Loucy (cell line): Measurements from ENCODE around the gene CACNB2.

ENCODE experiments used
- H2AFZ ChIP-seq: fragments of 200-600 bp; sonication (generic); 2 replicates; pipeline ENCODE4 v1.6.0; 2016; ENCODE audit warnings: antibody characterized with exemption, mild to moderate bottlenecking, low read length, moderate library complexity
- H3F3A ChIP-seq: fragments of 200-600 bp; 2 replicates; pipeline ENCODE4 v1.6.0; 2016; ENCODE audit warnings: antibody characterized with exemption, low read depth, mild to moderate bottlenecking
- H3K27me3 ChIP-seq: fragments of 200-600 bp; sonication (generic); 2 replicates; pipeline ENCODE4 v1.6.1; 2014; ENCODE audit warnings: low read length, mild to moderate bottlenecking; ENCODE audit not compliant: insufficient read depth, poor library complexity, severe bottlenecking
- H3K36me3 ChIP-seq: fragments of 200-600 bp; sonication (generic); 2 replicates; pipeline ENCODE4 v1.6.1; 2016; ENCODE audit warnings: low read length; ENCODE audit not compliant: insufficient read depth
- H3K4me1 ChIP-seq: fragments of 200-600 bp; sonication (generic); 2 replicates; pipeline ENCODE4 v1.5.1; 2014; ENCODE audit warnings: low read length, mild to moderate bottlenecking; ENCODE audit not compliant: insufficient read depth, poor library complexity, severe bottlenecking
- H3K4me2 ChIP-seq: fragments of 200-600 bp; sonication (generic); 2 replicates; pipeline ENCODE4 v1.6.0; 2014; ENCODE audit warnings: antibody characterized with exemption, low read length, low read depth, mild to moderate bottlenecking; ENCODE audit not compliant: poor library complexity, severe bottlenecking
- H3K4me3 ChIP-seq: fragments of 200-600 bp; sonication (generic); 2 replicates; pipeline ENCODE4 v1.5.1; 2014; ENCODE audit warnings: low read length, mild to moderate bottlenecking, mixed read lengths; ENCODE audit not compliant: poor library complexity, severe bottlenecking
- H3K79me2 ChIP-seq: fragments of 200-600 bp; sonication (generic); 2 replicates; pipeline ENCODE4 v1.6.1; 2014; ENCODE audit warnings: low read length; ENCODE audit not compliant: insufficient read depth
- H3K9ac ChIP-seq: fragments of 200-600 bp; sonication (generic); 2 replicates; pipeline ENCODE4 v1.6.0; 2014; ENCODE audit warnings: mild to moderate bottlenecking, low read depth, low read length, moderate library complexity; ENCODE audit not compliant: poor library complexity, severe bottlenecking
- H3K9me2 ChIP-seq: fragments of 200-600 bp; sonication (generic); replicated peaks from 2 replicates; pipeline ENCODE4 v1.6.1; 2016; ENCODE audit warnings: low read depth, low read length, mixed read lengths
- H3K9me3 ChIP-seq: fragments of 200-600 bp; sonication (generic); 2 replicates; pipeline ENCODE4 v1.6.1; 2014; ENCODE audit warnings: mild to moderate bottlenecking, antibody characterized with exemption, low read length, low read depth; ENCODE audit not compliant: insufficient read depth
- H4K20me1 ChIP-seq: fragments of 200-600 bp; sonication (generic); 2 replicates; pipeline ENCODE4 v1.6.0; 2014; ENCODE audit warnings: antibody characterized with exemption, low read length, mild to moderate bottlenecking; ENCODE audit not compliant: insufficient read depth, poor library complexity, severe bottlenecking
- CTCF ChIP-seq: fragments of 200-600 bp; sonication (generic); conservative IDR thresholded peaks from 2 replicates; pipeline ENCODE4 v1.5.1; 2014; ENCODE audit warnings: mild to moderate bottlenecking, antibody characterized with exemption, low read length
- EZH2phosphoT487 ChIP-seq: fragments of 200-600 bp; IDR thresholded peaks from 2 replicates; pipeline ENCODE4 v1.6.1; 2018; ENCODE audit warnings: antibody characterized with exemption, mild to moderate bottlenecking, moderate library complexity, borderline replicate concordance

Gene CACNB2

DNA sequence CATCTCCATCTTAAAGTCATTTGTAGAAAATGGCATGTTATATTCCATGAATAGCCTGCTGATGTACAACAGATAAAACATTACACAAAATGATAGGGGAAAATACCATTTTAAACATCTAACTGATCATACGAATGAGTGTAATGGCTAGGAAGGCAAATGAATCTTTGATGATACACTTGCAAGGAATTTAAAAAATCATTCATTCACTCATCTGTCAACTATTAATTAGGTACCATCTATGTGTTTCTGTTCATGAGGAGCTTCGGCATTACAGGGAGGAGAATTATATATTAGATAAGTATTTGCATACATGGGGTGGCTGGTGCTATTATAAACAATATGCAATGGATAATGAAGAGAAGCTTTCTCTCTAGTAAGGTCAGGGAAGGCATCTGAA, 183.7 kb downstream of the CACNB2 start:
- Histone ChIP-seq H3K4me3 (no peak overlapping the region), H2AFZ (no peak overlapping the region), H3K9ac (no peak overlapping the region), H3K9me2 (no peaks in the 10 kb centered on the region), H4K20me1 (no peaks in the 10 kb centered on the region), H3K36me3 (no peaks in the 10 kb centered on the region), H3K9me3 (no peaks in the 10 kb centered on the region), H3K27me3 (no peaks in the 10 kb centered on the region), H3K4me2 (no peak overlapping the region), H3F3A (no peaks in the 10 kb centered on the region), H3K79me2 (no peaks in the 10 kb centered on the region), H3K4me1 (no peaks in the 10 kb centered on the region)
- TF ChIP-seq CTCF: no peak

DNA sequence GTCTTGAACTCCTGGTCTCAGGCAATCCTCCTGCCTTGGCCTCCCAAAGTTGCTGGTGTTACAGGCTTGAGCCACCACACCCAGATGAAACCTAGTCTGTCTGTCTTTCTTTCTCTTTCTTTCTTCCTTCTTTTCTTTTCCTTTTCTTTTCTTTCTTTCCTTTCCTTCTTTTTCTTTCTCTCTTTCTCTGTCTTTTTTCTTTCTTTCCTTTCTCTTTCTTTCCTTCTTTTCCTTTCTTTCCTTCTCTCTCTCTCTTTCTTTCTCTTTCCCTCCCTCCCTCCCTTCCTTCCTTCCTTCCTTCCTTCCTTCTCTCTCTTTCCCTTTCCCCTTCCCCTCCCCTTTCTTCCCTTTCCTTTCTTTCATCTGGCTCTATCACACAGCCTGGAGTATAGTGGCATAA, 185.2 kb downstream of the CACNB2 start:
- H3K27me3 ChIP-seq: no peaks in the 10 kb centered on the region
- H3K79me2 ChIP-seq: no peaks in the 10 kb centered on the region
- H3K9me3 ChIP-seq: no peaks in the 10 kb centered on the region
- H4K20me1 ChIP-seq: no peaks in the 10 kb centered on the region
- no peaks in the 10 kb centered on the region for H3K9me2 ChIP-seq
- no peaks in the 10 kb centered on the region for H3K36me3 ChIP-seq
- TF ChIP-seq EZH2phosphoT487 (no peak), CTCF (no peak)
- no peak overlapping the region for H3K9ac ChIP-seq
- no peaks in the 10 kb centered on the region for H3K4me1 ChIP-seq
- no peak overlapping the region for H3K4me2 ChIP-seq
- no peak overlapping the region for H2AFZ ChIP-seq
- no peaks in the 10 kb centered on the region for H3F3A ChIP-seq
- no peak overlapping the region for H3K4me3 ChIP-seq

- Histone ChIP-seq H3K9me3 (no peaks in the 10 kb centered on the region), H3K9me2 (no peaks in the 10 kb centered on the region), H3K4me2 (no peak overlapping the region), H3F3A (no peaks in the 10 kb centered on the region), H3K9ac (no peak overlapping the region), H3K79me2 (no peaks in the 10 kb centered on the region), H3K36me3 (no peaks in the 10 kb centered on the region), H4K20me1 (no peaks in the 10 kb centered on the region), H2AFZ (no peak overlapping the region), H3K27me3 (no peaks in the 10 kb centered on the region), H3K4me1 (no peaks in the 10 kb centered on the region), H3K4me3 (no peak overlapping the region)
- no peak for TF ChIP-seq CTCF
- TF ChIP-seq EZH2phosphoT487: no peak
Measured at GRCh38 chr10:18325889-18326531, 185.8 kb downstream of the CACNB2 start.
